Trophoblast cell (in vitro differentiated cells and primary cell): ENCODE measurements around the gene PDIA6.

Source experiments
- DNase-seq, 2 donors: peaks; one replicate each; pipeline ENCODE4 v3.0.0-alpha.2; 2016
- H2AFZ ChIP-seq: 2 replicates; pipeline ENCODE4 v1.6.1; 2013; ENCODE audit warnings: low read length, moderate library complexity, mild to moderate bottlenecking; ENCODE audit not compliant: insufficient read depth, poor library complexity
- H2AK5ac ChIP-seq: 2 replicates; pipeline ENCODE4 v1.6.1; 2013; ENCODE audit warnings: mild to moderate bottlenecking, low read length
- H2BK120ac ChIP-seq: 2 replicates; pipeline ENCODE4 v1.6.1; 2013; ENCODE audit warnings: low read length, mild to moderate bottlenecking, moderate library complexity; ENCODE audit not compliant: insufficient read depth, poor library complexity
- H2BK12ac ChIP-seq: 2 replicates; pipeline ENCODE4 v1.6.1; 2013; ENCODE audit warnings: mild to moderate bottlenecking, low read length, moderate library complexity
- H2BK5ac ChIP-seq: 2 replicates; pipeline ENCODE4 v1.6.1; 2013; ENCODE audit warnings: low read length, low read depth, moderate library complexity, mild to moderate bottlenecking; ENCODE audit not compliant: poor library complexity
- H3K14ac ChIP-seq: 2 replicates; pipeline ENCODE4 v1.6.1; 2013; ENCODE audit warnings: mild to moderate bottlenecking, low read length
- H3K18ac ChIP-seq: 2 replicates; pipeline ENCODE4 v1.6.1; 2013; ENCODE audit warnings: mild to moderate bottlenecking, low read length
- H3K23ac ChIP-seq: 2 replicates; pipeline ENCODE4 v1.6.1; 2013; ENCODE audit warnings: low read length
- H3K27ac ChIP-seq: 2 replicates; pipeline ENCODE4 v1.5.1; 2013; ENCODE audit warnings: low read depth, mild to moderate bottlenecking, inconsistent platforms, low read length, moderate library complexity
- H3K27me3 ChIP-seq: 2 replicates; pipeline ENCODE4 v1.6.1; 2013; ENCODE audit warnings: inconsistent platforms, mild to moderate bottlenecking, low read length, moderate library complexity; ENCODE audit not compliant: insufficient read depth
- H3K36me3 ChIP-seq, 2 experiments: 1 replicate in 1 of 2; 2 replicates in 1 of 2; pipeline ENCODE4 v1.6.1; 2013; ENCODE audit warnings: low read length in 2 of 2, mild to moderate bottlenecking in 2 of 2, moderate library complexity in 1 of 2; ENCODE audit not compliant: insufficient read depth in 2 of 2, control insufficient read depth in 1 of 2
- H3K4ac ChIP-seq: 2 replicates; pipeline ENCODE4 v1.6.1; 2013; ENCODE audit warnings: low read depth, mild to moderate bottlenecking, low read length, moderate library complexity
- H3K4me1 ChIP-seq, 2 experiments: 1 replicate in 1 of 2; 2 replicates in 1 of 2; pipeline ENCODE4 v1.6.1; 2013; ENCODE audit warnings: low read length in 2 of 2, mild to moderate bottlenecking in 2 of 2, moderate library complexity in 1 of 2; ENCODE audit not compliant: insufficient read depth in 2 of 2, control insufficient read depth in 1 of 2
- H3K4me2 ChIP-seq: 2 replicates; pipeline ENCODE4 v1.6.1; 2013; ENCODE audit warnings: inconsistent platforms, mild to moderate bottlenecking, low read length, moderate library complexity
- H3K4me3 ChIP-seq: 2 replicates; pipeline ENCODE4 v1.5.1; 2013; ENCODE audit warnings: mild to moderate bottlenecking, low read depth, low read length, inconsistent platforms
- H3K79me1 ChIP-seq: one replicate; pipeline ENCODE4 v1.6.1; 2013; ENCODE audit warnings: low read length
- H3K79me2 ChIP-seq: 2 replicates; pipeline ENCODE4 v1.6.1; 2013; ENCODE audit warnings: low read length, mild to moderate bottlenecking; ENCODE audit not compliant: control insufficient read depth, insufficient read depth, poor library complexity
- H3K9ac ChIP-seq: 2 replicates; pipeline ENCODE4 v1.6.1; 2013; ENCODE audit warnings: mild to moderate bottlenecking, low read length
- H3K9me3 ChIP-seq: 2 replicates; pipeline ENCODE4 v1.6.1; 2013; ENCODE audit warnings: low read depth, mild to moderate bottlenecking, control low read depth, inconsistent platforms, low read length; ENCODE audit not compliant: insufficient read depth
- H4K12ac ChIP-seq: 2 replicates; pipeline ENCODE4 v1.6.1; 2013; ENCODE audit warnings: low read depth, mild to moderate bottlenecking, low read length, moderate library complexity
- H4K8ac ChIP-seq: 2 replicates; pipeline ENCODE4 v1.6.1; 2013; ENCODE audit warnings: low read depth, mild to moderate bottlenecking, low read length, moderate library complexity
- H4K91ac ChIP-seq: one replicate; pipeline ENCODE4 v1.6.1; 2013; ENCODE audit warnings: low read depth, mild to moderate bottlenecking, low read length, moderate library complexity
- WGBS: extraction: QIAGEN DNeasy Blood & Tissue Kit; methylation state at CpG from one replicate; pipeline ENCODE4 v1.1.7; 2013; ENCODE audit warnings: missing lambda C conversion rate; ENCODE audit not compliant: insufficient read length, insufficient coverage; ENCODE audit errors: extremely low coverage; 5-methylcytosine and 5-hydroxymethylcytosine counted together

Gene PDIA6

DNA sequence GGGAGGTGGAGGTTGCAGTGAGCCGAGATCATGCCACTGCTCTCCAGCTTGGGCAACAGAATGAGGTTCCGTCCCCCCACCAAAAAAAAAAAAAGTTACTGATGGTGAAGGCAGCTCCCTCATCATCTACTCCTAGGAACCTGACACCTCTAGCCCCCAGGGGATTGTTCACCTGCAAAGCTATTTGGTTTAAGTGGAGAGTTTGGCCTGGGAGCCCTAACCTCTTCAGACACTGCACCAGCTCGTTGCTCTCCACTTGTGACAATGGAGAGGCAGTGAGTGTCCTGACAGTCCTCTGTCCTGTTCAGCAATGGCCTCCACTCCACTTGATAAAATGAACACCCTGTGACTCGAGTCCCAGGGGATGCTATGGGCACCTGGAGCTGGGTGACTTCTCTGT, 47.7 kb downstream of the PDIA6 start:
- Histone ChIP-seq H3K27me3 (no peaks in the 10 kb centered on the region), H3K27ac (no peak overlapping the region), H3K79me1 (no peaks in the 10 kb centered on the region), H3K4me1 (peaks cover 12 to 13% of the 10 kb centered on the region in 2 experiments), H3K9me3 (peaks cover 2% of the 10 kb centered on the region), H3K4me2 (no peak overlapping the region), H3K14ac (no peak overlapping the region), H3K18ac (no peak overlapping the region), H3K79me2 (no peaks in the 10 kb centered on the region), H3K4me3 (no peak overlapping the region), H2AK5ac (no peak overlapping the region), H3K23ac (no peak overlapping the region), H3K9ac (no peak overlapping the region), H2BK120ac (no peak overlapping the region), H2AFZ (no peak overlapping the region), H3K4ac (no peak overlapping the region), H4K12ac (no peak overlapping the region), H2BK12ac (no peak overlapping the region), H4K91ac (peak overlapping the region; percentile 40), H4K8ac (peak overlapping the region; percentile 36), H3K36me3 (peaks cover 0 to 2% of the 10 kb centered on the region in 2 experiments), H2BK5ac (no peak overlapping the region)
- no peak for DNase-seq
- WGBS, result no CpG with 5 or more reads among the region's 4 CpGs

DNA sequence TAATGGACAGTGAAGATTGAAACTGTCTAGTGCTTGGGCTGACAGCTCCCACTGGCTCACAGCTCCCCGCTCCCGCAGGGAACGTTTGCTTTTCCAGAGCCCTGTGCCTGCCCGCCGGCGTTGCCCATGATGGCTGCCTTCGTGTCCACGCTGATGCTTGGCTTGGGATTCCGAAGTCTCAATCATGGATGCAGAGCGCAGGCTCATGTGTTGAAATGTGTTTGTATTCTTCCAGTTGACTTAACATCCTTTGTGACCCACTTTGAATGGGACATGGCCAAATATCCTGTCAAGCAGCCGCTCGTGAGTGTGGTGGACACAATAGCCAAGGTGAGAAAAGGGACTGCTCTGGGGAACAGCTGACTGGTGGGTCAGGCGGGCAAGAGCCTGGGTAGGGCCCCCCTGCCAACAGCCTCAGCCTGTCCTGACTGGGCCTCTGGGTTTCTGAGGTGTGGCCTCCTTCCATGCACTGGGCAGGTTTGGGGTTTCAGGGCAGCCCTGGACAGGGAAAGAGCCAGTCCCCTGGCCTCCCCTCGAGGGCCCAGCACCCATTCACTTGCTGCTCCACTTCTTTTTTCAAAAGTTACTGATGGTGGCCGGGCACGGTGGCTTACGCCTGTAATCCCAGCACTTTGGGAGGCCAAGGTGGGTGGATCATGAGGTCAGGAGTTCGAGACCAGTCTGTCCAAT, 48.3 kb downstream of the PDIA6 start:
- H3K27ac ChIP-seq, result no peak overlapping the region
- H2BK120ac ChIP-seq, result no peak overlapping the region
- no peak overlapping the region for H3K9ac ChIP-seq
- peaks cover 2% of the 10 kb centered on the region for H3K9me3 ChIP-seq
- H2AFZ ChIP-seq, result no peak overlapping the region
- peaks cover 2% of the 10 kb centered on the region in 2 experiments for H3K36me3 ChIP-seq
- H3K27me3 ChIP-seq, result no peaks in the 10 kb centered on the region
- H3K4me2 ChIP-seq, result no peak overlapping the region
- no peak overlapping the region for H3K4ac ChIP-seq
- H3K4me1 ChIP-seq, result peaks cover 12 to 13% of the 10 kb centered on the region in 2 experiments
- H4K12ac ChIP-seq, result no peak overlapping the region
- H4K91ac ChIP-seq, result no peak overlapping the region
- no peaks in the 10 kb centered on the region for H3K79me2 ChIP-seq
- no peak overlapping the region for H3K4me3 ChIP-seq
- no peak for DNase-seq
- no peak overlapping the region for H3K18ac ChIP-seq
- H4K8ac ChIP-seq, result no peak overlapping the region
- no CpG with 5 or more reads among the region's 18 CpGs for WGBS
- no peak overlapping the region for H3K23ac ChIP-seq
- H3K79me1 ChIP-seq, result no peaks in the 10 kb centered on the region
- H2BK5ac ChIP-seq, result no peak overlapping the region
- no peak overlapping the region for H2BK12ac ChIP-seq
- H2AK5ac ChIP-seq, result no peak overlapping the region
- no peak overlapping the region for H3K14ac ChIP-seq

- H3K14ac ChIP-seq, result no peak overlapping the region
- H3K27ac ChIP-seq, result no peak overlapping the region
- H2AFZ ChIP-seq, result no peak overlapping the region
- H3K4me3 ChIP-seq, result no peak overlapping the region
- no peak overlapping the region for H2BK120ac ChIP-seq
- H3K36me3 ChIP-seq, result peaks cover 0 to 3% of the 10 kb centered on the region in 2 experiments
- no peak overlapping the region for H2BK5ac ChIP-seq
- no CpG with 5 or more reads among the region's 9 CpGs for WGBS
- no peaks in the 10 kb centered on the region for H3K27me3 ChIP-seq
- peak overlapping the region; percentile 10 for H2AK5ac ChIP-seq
- no peak overlapping the region for H3K9ac ChIP-seq
- peaks cover 2% of the 10 kb centered on the region for H3K79me1 ChIP-seq
- H4K91ac ChIP-seq, result no peak overlapping the region
- H3K18ac ChIP-seq, result no peak overlapping the region
- no peak overlapping the region for H3K23ac ChIP-seq
- H2BK12ac ChIP-seq, result no peak overlapping the region
- H4K8ac ChIP-seq, result no peak overlapping the region
- peaks cover 13 to 14% of the 10 kb centered on the region in 2 experiments for H3K4me1 ChIP-seq
- H3K4ac ChIP-seq, result no peak overlapping the region
- no peaks in the 10 kb centered on the region for H3K79me2 ChIP-seq
- H4K12ac ChIP-seq, result no peak overlapping the region
- DNase-seq, result no peak
- H3K4me2 ChIP-seq, result no peak overlapping the region
- peaks cover 2% of the 10 kb centered on the region for H3K9me3 ChIP-seq
Observed at GRCh38 chr2:10763461-10763800, 49.2 kb downstream of the PDIA6 start.

GRCh38 chr2:10762651-10763460, 49.7 kb downstream of the PDIA6 start:
- H3K23ac ChIP-seq, result no peak overlapping the region
- H3K79me1 ChIP-seq, result peaks cover 4% of the 10 kb centered on the region
- no peak overlapping the region for H3K4me2 ChIP-seq
- H4K91ac ChIP-seq, result peak overlapping the region; percentile 21
- H3K14ac ChIP-seq, result no peak overlapping the region
- H3K36me3 ChIP-seq, result peaks cover 0 to 3% of the 10 kb centered on the region in 2 experiments
- no peak overlapping the region for H3K9ac ChIP-seq
- DNase-seq, result no peak
- H2AFZ ChIP-seq, result no peak overlapping the region
- H3K27me3 ChIP-seq, result no peaks in the 10 kb centered on the region
- H3K9me3 ChIP-seq, result peaks cover 2% of the 10 kb centered on the region
- no peak overlapping the region for H3K4me3 ChIP-seq
- no CpG with 5 or more reads among the region's 25 CpGs for WGBS
- H3K4ac ChIP-seq, result no peak overlapping the region
- peaks cover 13 to 16% of the 10 kb centered on the region in 2 experiments for H3K4me1 ChIP-seq
- H3K79me2 ChIP-seq, result no peaks in the 10 kb centered on the region
- peak overlapping the region; percentile 10 for H2AK5ac ChIP-seq
- H4K12ac ChIP-seq, result no peak overlapping the region
- H3K27ac ChIP-seq, result no peak overlapping the region
- H4K8ac ChIP-seq, result no peak overlapping the region
- H2BK5ac ChIP-seq, result no peak overlapping the region
- H2BK12ac ChIP-seq, result no peak overlapping the region
- no peak overlapping the region for H2BK120ac ChIP-seq
- H3K18ac ChIP-seq, result peak overlapping the region; percentile 30
